ENCODE measurements around the gene MICA.
"Not testable (repeated sequence)": the region's sequence is repeated elsewhere in the genome, so short reads cannot be mapped to it uniquely, and the experiment has no call there.

MICA gene

DNA sequence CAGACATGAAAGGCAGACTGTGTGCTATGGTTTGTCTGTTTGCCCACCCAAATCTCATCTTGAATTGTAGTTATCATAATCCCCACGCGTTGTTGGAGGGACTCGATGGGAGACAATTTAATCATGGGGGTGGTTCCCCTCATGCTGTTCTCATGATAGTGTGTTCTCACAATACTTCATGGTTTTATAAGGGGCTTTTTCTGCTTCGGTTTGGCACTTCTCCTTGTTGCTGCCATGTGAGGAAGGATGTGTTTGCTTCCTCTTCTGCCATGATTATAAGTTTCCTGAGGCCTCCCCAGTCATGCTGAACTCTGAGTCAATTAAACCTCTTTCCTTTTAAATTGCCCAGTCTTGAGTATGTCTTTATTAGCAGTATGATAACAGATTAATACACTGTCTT is 47.4 kb downstream of the MICA start:
- H2BK120ac ChIP-seq (ENCODE audit: low read depth, low read length): no peak overlapping the region
- no peak overlapping the region for H3K18ac ChIP-seq (ENCODE audit: low read length)
- H2BK5ac ChIP-seq (ENCODE audit: low read length): no peak overlapping the region
- no peak overlapping the region for H3K4ac ChIP-seq (ENCODE audit: low read length)
- no peak overlapping the region for H4K91ac ChIP-seq (ENCODE audit: low read depth, low read length, poor library complexity)
- H2AFZ ChIP-seq (ENCODE audit: low read length): no peak overlapping the region
- H2AK5ac ChIP-seq (ENCODE audit: low read depth, low read length): no peak overlapping the region
- H2BK15ac ChIP-seq (ENCODE audit: low read length): no peak overlapping the region
- no peaks in the 10 kb centered on the region for H3K27me3 ChIP-seq (ENCODE audit: control insufficient read depth in 3 of 3, insufficient read depth in 3 of 3, low read depth in 1 of 3, low read length in 3 of 3)
- H3K4me2 ChIP-seq (ENCODE audit: insufficient read depth, low read length, poor library complexity, severe bottlenecking): no peak overlapping the region
- H3K4me3 ChIP-seq (ENCODE audit: low read length in 2 of 2): no peak overlapping the region
- H3K9me3 ChIP-seq (replicated peaks in 1 of 2; ENCODE audit: control insufficient read depth in 2 of 2, insufficient read depth in 1 of 2, low read depth in 1 of 2, low read length in 2 of 2): peaks cover 0 to 2% of the 10 kb centered on the region in 2 donors
- H3K36me3 ChIP-seq (replicated peaks in 1 of 2; ENCODE audit: control insufficient read depth in 2 of 2, insufficient read depth in 2 of 2, low read length in 2 of 2): no peaks in the 10 kb centered on the region
- WGBS, 2 donors (ENCODE audit: extremely low coverage in 2 of 2, insufficient read length in 2 of 2, insufficient replicate concordance in 1 of 2): no CpG with 5 or more reads among the region's 4 CpGs
- H3K79me1 ChIP-seq (ENCODE audit: low read depth, low read length): no peaks in the 10 kb centered on the region
- H3K4me1 ChIP-seq (ENCODE audit: control insufficient read depth in 2 of 2, insufficient read depth in 1 of 2, low read depth in 1 of 2, low read length in 2 of 2): no peaks in the 10 kb centered on the region
- H3K9ac ChIP-seq (ENCODE audit: low read depth, low read length, poor library complexity): no peak overlapping the region
- no peak overlapping the region for H3K23ac ChIP-seq (ENCODE audit: low read depth, low read length, poor library complexity)
- no peak overlapping the region for H3K14ac ChIP-seq (ENCODE audit: low read length)
- H3K27ac ChIP-seq (replicated peaks; ENCODE audit: low read length): no peak overlapping the region
- no peak for DNase-seq (ENCODE audit: low spot score)
- no peak overlapping the region for H4K8ac ChIP-seq (ENCODE audit: low read depth, low read length)
- H2BK12ac ChIP-seq (ENCODE audit: low read length): no peak overlapping the region

GRCh38 chr6:31452859-31453258 is 49.5 kb downstream of the MICA start:
- Histone ChIP-seq H3K79me1 (ENCODE audit: low read depth, low read length) (no peaks in the 10 kb centered on the region), H3K23ac (ENCODE audit: low read depth, low read length, poor library complexity) (no peak overlapping the region), H3K27me3 (ENCODE audit: control insufficient read depth in 3 of 3, insufficient read depth in 3 of 3, low read depth in 1 of 3, low read length in 3 of 3) (no peaks in the 10 kb centered on the region), H3K36me3 (replicated peaks in 1 of 2; ENCODE audit: control insufficient read depth in 2 of 2, insufficient read depth in 2 of 2, low read length in 2 of 2) (no peaks in the 10 kb centered on the region), H3K27ac (replicated peaks; ENCODE audit: low read length) (no peak overlapping the region), H3K4me2 (ENCODE audit: insufficient read depth, low read length, poor library complexity, severe bottlenecking) (no peak overlapping the region), H3K4me3 (ENCODE audit: low read length in 2 of 2) (no peak overlapping the region), H2AK5ac (ENCODE audit: low read depth, low read length) (no peak overlapping the region), H4K91ac (ENCODE audit: low read depth, low read length, poor library complexity) (no peak overlapping the region), H2BK15ac (ENCODE audit: low read length) (no peak overlapping the region), H2AFZ (ENCODE audit: low read length) (no peak overlapping the region), H4K8ac (ENCODE audit: low read depth, low read length) (no peak overlapping the region), H3K18ac (ENCODE audit: low read length) (no peak overlapping the region), H3K4me1 (ENCODE audit: control insufficient read depth in 2 of 2, insufficient read depth in 1 of 2, low read depth in 1 of 2, low read length in 2 of 2) (no peaks in the 10 kb centered on the region), H2BK5ac (ENCODE audit: low read length) (no peak overlapping the region), H2BK120ac (ENCODE audit: low read depth, low read length) (no peak overlapping the region), H2BK12ac (ENCODE audit: low read length) (no peak overlapping the region), H3K14ac (ENCODE audit: low read length) (no peak overlapping the region), H3K9me3 (replicated peaks in 1 of 2; ENCODE audit: control insufficient read depth in 2 of 2, insufficient read depth in 1 of 2, low read depth in 1 of 2, low read length in 2 of 2) (peaks cover 0 to 2% of the 10 kb centered on the region in 2 donors), H3K9ac (ENCODE audit: low read depth, low read length, poor library complexity) (no peak overlapping the region), H3K4ac (ENCODE audit: low read length) (no peak overlapping the region)
- no peak for DNase-seq (ENCODE audit: low spot score)

GRCh38 chr6:31453259-31453658 is 49.9 kb downstream of the MICA start:
- H4K8ac ChIP-seq (ENCODE audit: low read depth, low read length): no peak overlapping the region
- no peak overlapping the region for H2AK5ac ChIP-seq (ENCODE audit: low read depth, low read length)
- H3K4me2 ChIP-seq (ENCODE audit: insufficient read depth, low read length, poor library complexity, severe bottlenecking): no peak overlapping the region
- H3K4me3 ChIP-seq (ENCODE audit: low read length in 2 of 2): no peak overlapping the region
- no peak overlapping the region for H2BK5ac ChIP-seq (ENCODE audit: low read length)
- H3K27ac ChIP-seq (replicated peaks; ENCODE audit: low read length): no peak overlapping the region
- H3K4me1 ChIP-seq (ENCODE audit: control insufficient read depth in 2 of 2, insufficient read depth in 1 of 2, low read depth in 1 of 2, low read length in 2 of 2): no peaks in the 10 kb centered on the region
- H2BK120ac ChIP-seq (ENCODE audit: low read depth, low read length): no peak overlapping the region
- no peak for DNase-seq (ENCODE audit: low spot score)
- H2BK15ac ChIP-seq (ENCODE audit: low read length): no peak overlapping the region
- no peaks in the 10 kb centered on the region for H3K36me3 ChIP-seq (replicated peaks in 1 of 2; ENCODE audit: control insufficient read depth in 2 of 2, insufficient read depth in 2 of 2, low read length in 2 of 2)
- H3K27me3 ChIP-seq (ENCODE audit: control insufficient read depth in 3 of 3, insufficient read depth in 3 of 3, low read depth in 1 of 3, low read length in 3 of 3): no peaks in the 10 kb centered on the region
- no CpG with 5 or more reads among the region's 2 CpGs for WGBS, 2 donors (ENCODE audit: extremely low coverage in 2 of 2, insufficient read length in 2 of 2, insufficient replicate concordance in 1 of 2)
- no peak overlapping the region for H2AFZ ChIP-seq (ENCODE audit: low read length)
- no peak overlapping the region for H3K23ac ChIP-seq (ENCODE audit: low read depth, low read length, poor library complexity)
- no peak overlapping the region for H3K18ac ChIP-seq (ENCODE audit: low read length)
- H4K91ac ChIP-seq (ENCODE audit: low read depth, low read length, poor library complexity): no peak overlapping the region
- no peak overlapping the region for H2BK12ac ChIP-seq (ENCODE audit: low read length)
- no peak overlapping the region for H3K9ac ChIP-seq (ENCODE audit: low read depth, low read length, poor library complexity)
- H3K4ac ChIP-seq (ENCODE audit: low read length): no peak overlapping the region
- H3K14ac ChIP-seq (ENCODE audit: low read length): no peak overlapping the region
- no peaks in the 10 kb centered on the region for H3K79me1 ChIP-seq (ENCODE audit: low read depth, low read length)
- peaks cover 0 to 2% of the 10 kb centered on the region in 2 donors for H3K9me3 ChIP-seq (replicated peaks in 1 of 2; ENCODE audit: control insufficient read depth in 2 of 2, insufficient read depth in 1 of 2, low read depth in 1 of 2, low read length in 2 of 2)

- not testable (repeated sequence) for H3K18ac ChIP-seq (ENCODE audit: low read length); H3K9me3 ChIP-seq (replicated peaks in 1 of 2; ENCODE audit: control insufficient read depth in 2 of 2, insufficient read depth in 1 of 2, low read depth in 1 of 2, low read length in 2 of 2); H4K91ac ChIP-seq (ENCODE audit: low read depth, low read length, poor library complexity); H3K27ac ChIP-seq (replicated peaks; ENCODE audit: low read length); H2AFZ ChIP-seq (ENCODE audit: low read length); H3K4ac ChIP-seq (ENCODE audit: low read length); H3K23ac ChIP-seq (ENCODE audit: low read depth, low read length, poor library complexity); H2BK120ac ChIP-seq (ENCODE audit: low read depth, low read length); H3K9ac ChIP-seq (ENCODE audit: low read depth, low read length, poor library complexity); H2BK12ac ChIP-seq (ENCODE audit: low read length); DNase-seq (ENCODE audit: low spot score); H3K79me1 ChIP-seq (ENCODE audit: low read depth, low read length); H3K4me2 ChIP-seq (ENCODE audit: insufficient read depth, low read length, poor library complexity, severe bottlenecking); H2BK5ac ChIP-seq (ENCODE audit: low read length); H3K4me1 ChIP-seq (ENCODE audit: control insufficient read depth in 2 of 2, insufficient read depth in 1 of 2, low read depth in 1 of 2, low read length in 2 of 2); H3K4me3 ChIP-seq (ENCODE audit: low read length in 2 of 2); H3K14ac ChIP-seq (ENCODE audit: low read length); H2BK15ac ChIP-seq (ENCODE audit: low read length); H3K36me3 ChIP-seq (replicated peaks in 1 of 2; ENCODE audit: control insufficient read depth in 2 of 2, insufficient read depth in 2 of 2, low read length in 2 of 2); H4K8ac ChIP-seq (ENCODE audit: low read depth, low read length); H2AK5ac ChIP-seq (ENCODE audit: low read depth, low read length)
- H3K27me3 ChIP-seq (ENCODE audit: control insufficient read depth in 3 of 3, insufficient read depth in 3 of 3, low read depth in 1 of 3, low read length in 3 of 3): peaks cover 0 to 42% (median 0%) of the 10 kb centered on the region in 3 experiments
- WGBS, 2 donors (ENCODE audit: extremely low coverage in 2 of 2, insufficient read length in 2 of 2, insufficient replicate concordance in 1 of 2): no CpG with 5 or more reads among the region's 5 CpGs
Observed at GRCh38 chr6:31459864-31460263, 56.5 kb downstream of the MICA start.
